ENCODE results near the gene BSDC1. TPM values are rescaled to one million over a fixed set of nuclear protein-coding genes. Genes with fewer than 3 reads are reported as not detected.

BSDC1 gene
- total RNA-seq, 4 donors from 2014 or later: 93.0 to 132 (median 101) TPM

DNA sequence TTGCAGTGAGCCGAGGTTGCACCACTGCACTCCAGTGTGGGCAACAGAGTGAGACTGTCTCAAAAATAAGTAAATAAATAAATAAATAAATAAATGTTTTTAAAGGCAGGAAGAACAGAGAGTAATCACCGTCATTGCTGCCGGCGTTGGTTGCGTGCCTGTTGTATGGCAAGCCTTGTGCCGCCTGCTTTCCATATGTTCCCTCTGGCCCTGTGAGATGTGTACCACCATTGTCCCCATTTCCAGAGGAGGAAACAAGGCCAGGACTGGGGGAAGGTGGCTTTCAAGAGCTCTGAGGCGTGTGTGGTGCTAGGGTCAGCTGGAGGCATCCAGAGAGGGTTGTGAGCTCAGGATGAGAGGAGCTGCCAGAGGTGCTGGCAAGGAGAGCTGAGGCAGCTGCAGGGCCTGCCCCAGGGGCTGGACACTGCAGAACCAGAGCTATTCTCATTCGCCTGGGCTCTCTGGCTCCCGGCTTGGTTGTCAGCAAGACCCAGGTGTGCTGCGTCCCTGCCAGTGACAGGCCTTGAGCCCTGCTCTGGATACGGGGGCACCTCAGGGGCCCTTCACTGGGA lies 53.0 kb downstream of the BSDC1 start:
- intact Hi-C loops (cut with DNase I): no loop called here
- Histone ChIP-seq H3K4me1 (peaks cover 13 to 36% of the 10 kb centered on the region in 2 donors), H3K9me3 (no peaks in the 10 kb centered on the region), H3K36me3 (no peaks in the 10 kb centered on the region), H3K27ac (peak overlapping the region in 2 of 3 donors; percentile 4 to 24), H3K4me3 (replicated peaks in 1 of 3) (no peak overlapping the region), H3K27me3 (no peaks in the 10 kb centered on the region)
- DNase-seq: no peak
- 92 to 94% methylated on average over 8 to 11 of the region's 11 CpGs for WGBS, 2 donors
- TF ChIP-seq POLR2A (IDR thresholded peaks at IDR 0.05): no peak
- TF ChIP-seq, protein P1, sequence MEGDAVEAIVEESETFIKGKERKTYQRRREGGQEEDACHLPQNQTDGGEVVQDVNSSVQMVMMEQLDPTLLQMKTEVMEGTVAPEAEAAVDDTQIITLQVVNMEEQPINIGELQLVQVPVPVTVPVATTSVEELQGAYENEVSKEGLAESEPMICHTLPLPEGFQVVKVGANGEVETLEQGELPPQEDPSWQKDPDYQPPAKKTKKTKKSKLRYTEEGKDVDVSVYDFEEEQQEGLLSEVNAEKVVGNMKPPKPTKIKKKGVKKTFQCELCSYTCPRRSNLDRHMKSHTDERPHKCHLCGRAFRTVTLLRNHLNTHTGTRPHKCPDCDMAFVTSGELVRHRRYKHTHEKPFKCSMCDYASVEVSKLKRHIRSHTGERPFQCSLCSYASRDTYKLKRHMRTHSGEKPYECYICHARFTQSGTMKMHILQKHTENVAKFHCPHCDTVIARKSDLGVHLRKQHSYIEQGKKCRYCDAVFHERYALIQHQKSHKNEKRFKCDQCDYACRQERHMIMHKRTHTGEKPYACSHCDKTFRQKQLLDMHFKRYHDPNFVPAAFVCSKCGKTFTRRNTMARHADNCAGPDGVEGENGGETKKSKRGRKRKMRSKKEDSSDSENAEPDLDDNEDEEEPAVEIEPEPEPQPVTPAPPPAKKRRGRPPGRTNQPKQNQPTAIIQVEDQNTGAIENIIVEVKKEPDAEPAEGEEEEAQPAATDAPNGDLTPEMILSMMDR (IDR thresholded peaks at IDR 0.05): no peak

DNA sequence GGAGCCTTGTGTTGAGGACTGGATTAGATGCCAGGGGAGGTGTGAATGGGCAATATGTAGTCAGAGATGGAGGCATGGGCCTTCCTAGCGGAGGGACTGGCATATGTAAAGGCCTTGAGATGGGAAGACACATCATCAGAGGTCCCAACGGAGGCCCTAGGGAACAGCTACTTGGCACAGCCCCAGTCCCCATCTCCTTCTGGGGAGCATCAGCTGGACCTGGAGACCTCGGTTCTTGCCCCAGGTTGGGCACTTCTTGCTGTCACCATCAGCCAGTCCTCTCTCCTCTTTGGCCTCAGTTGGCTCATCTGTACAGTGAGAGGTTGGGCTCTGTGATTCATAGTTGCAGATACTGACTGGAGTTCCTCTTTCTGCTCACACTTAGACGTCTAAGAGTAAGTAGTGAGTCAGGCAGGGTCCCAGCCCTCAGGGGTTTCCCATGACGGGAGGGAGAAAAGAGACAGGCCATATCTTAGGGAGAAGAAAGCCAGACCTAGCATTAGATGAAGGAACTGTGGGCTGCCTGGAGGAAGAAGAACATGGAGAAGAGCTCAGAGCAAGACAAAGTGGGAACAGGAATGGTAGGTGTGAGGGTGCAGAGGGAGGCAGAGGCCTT lies 54.8 kb downstream of the BSDC1 start:
- TF ChIP-seq, protein P1 (IDR thresholded peaks at IDR 0.05): no peak
- TF ChIP-seq POLR2A (IDR thresholded peaks at IDR 0.05): no peak
- H3K36me3 ChIP-seq: no peaks in the 10 kb centered on the region
- no peaks in the 10 kb centered on the region for H3K27me3 ChIP-seq
- no peak overlapping the region for H3K4me3 ChIP-seq (replicated peaks in 1 of 3)
- DNase-seq: no peak
- 79 to 86% methylated on average over 5 of the region's 5 CpGs for WGBS, 2 donors
- H3K4me1 ChIP-seq: peaks cover 11 to 26% of the 10 kb centered on the region in 2 donors
- H3K27ac ChIP-seq: no peak overlapping the region
- no peaks in the 10 kb centered on the region for H3K9me3 ChIP-seq
- intact Hi-C loops (cut with DNase I): loop anchor here (10.0 kb wide), 1 partner anchor 105 kb away; no protein-coding TSS in a partner anchor

DNA sequence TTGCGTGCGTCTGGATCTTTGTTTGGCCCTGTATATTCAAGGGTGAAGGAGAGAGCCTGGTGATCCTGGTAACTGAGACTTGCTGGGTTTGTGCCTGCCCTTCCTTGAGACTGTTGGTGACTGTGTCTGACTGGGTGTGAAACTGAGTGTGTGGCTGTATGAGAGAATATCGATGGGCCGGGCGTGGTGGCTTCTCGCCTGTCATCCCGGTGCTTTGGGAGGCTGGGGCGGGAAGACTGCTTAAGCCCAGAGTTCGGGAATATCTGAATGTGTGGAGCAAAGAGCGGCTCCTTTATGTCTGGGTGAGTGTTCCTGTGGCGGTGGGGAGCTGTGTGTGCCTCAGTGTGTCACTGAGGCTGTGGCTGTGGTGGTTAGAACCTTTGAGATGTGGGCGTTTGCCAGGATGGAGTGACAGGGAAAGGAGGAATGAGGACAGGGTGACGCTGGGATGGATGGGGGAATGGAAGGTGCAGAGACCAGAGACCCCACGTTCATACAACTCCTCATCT lies 55.5 kb downstream of the BSDC1 start:
- 87 to 96% methylated on average over 14 of the region's 14 CpGs for WGBS, 2 donors
- TF ChIP-seq, protein P1 (IDR thresholded peaks at IDR 0.05): no peak
- TF ChIP-seq POLR2A (IDR thresholded peaks at IDR 0.05): no peak
- H3K27ac ChIP-seq: no peak overlapping the region

DNA sequence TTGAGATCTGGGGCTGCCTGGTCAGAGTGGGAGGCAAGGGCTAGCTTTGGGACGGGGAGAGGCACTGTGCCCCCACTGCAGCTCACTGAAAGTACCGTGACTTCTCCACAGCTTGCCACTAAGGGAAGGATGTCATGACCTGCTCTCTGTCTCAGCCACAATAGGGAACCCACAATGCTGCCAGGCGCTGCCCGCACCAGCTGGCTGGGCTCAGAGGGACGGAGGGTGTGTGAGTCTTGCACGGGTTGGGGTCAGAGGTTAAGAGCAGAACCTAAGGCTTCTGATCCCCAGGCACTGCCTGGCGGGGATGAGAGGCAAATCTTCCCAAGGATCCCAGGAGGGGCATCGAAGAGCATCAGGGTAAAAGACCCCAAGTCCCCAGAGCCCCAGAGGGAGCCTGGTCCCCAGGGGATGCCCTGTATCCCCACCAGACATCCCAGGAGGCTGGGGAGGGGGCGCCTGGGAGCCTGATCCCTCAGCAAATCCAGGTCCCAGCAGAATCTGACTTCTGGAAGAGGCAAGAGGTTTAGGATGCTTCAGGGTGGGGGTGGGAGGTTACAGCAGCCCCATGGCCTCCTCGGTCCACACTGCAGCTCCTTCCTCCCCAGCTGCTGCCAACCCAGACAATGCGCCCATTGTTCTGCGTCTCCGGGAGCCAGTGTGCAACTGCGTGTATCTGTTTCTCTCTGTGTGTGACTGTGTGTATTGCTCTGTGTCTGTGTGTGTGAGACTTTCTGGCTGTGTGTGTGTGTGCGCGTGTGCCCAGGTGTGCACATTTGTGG lies 56.2 kb downstream of the BSDC1 start:
- DNase-seq: no peak
- no peaks in the 10 kb centered on the region for H3K9me3 ChIP-seq
- no peak overlapping the region for H3K4me3 ChIP-seq (replicated peaks in 1 of 3)
- H3K27me3 ChIP-seq: no peaks in the 10 kb centered on the region
- no peaks in the 10 kb centered on the region for H3K36me3 ChIP-seq
- intact Hi-C loops (cut with DNase I): loop anchor here (10.0 kb wide), 1 partner anchor 103 kb away; no protein-coding TSS in a partner anchor
- 80 to 85% methylated on average over 9 to 16 of the region's 16 CpGs for WGBS, 2 donors
- H3K27ac ChIP-seq: no peak overlapping the region
- peaks cover 22 to 39% of the 10 kb centered on the region in 2 donors for H3K4me1 ChIP-seq
- TF ChIP-seq POLR2A (IDR thresholded peaks at IDR 0.05): no peak
- TF ChIP-seq, protein P1 (IDR thresholded peaks at IDR 0.05): no peak

More for the DNA sequence above, 55.5 kb downstream of the BSDC1 start:
- H3K27me3 ChIP-seq: no peaks in the 10 kb centered on the region
- peaks cover 18 to 34% of the 10 kb centered on the region in 2 donors for H3K4me1 ChIP-seq
- H3K36me3 ChIP-seq: no peaks in the 10 kb centered on the region
- DNase-seq: no peak
- H3K4me3 ChIP-seq (replicated peaks in 1 of 3): no peak overlapping the region
- intact Hi-C loops (cut with DNase I): loop anchor here (10.0 kb wide), 1 partner anchor 104 kb away; no protein-coding TSS in a partner anchor
- H3K9me3 ChIP-seq: no peaks in the 10 kb centered on the region
